GM12864 (cell line): ENCODE measurements around the gene EFCAB9.

Experiments used
- DNase-seq: peaks from one replicate; pipeline ENCODE4 v3.0.0-alpha.2; 2011; ENCODE audit warnings: low read depth
- H3K4me3 ChIP-seq: 2 replicates; pipeline ENCODE4 v1.5.1; 2011; ENCODE audit warnings: mild to moderate bottlenecking, low read depth, low read length, control low read depth
- CTCF ChIP-seq: IDR thresholded peaks from 2 replicates; pipeline ENCODE4 v1.5.1; 2011; ENCODE audit warnings: low read depth, mild to moderate bottlenecking, moderate library complexity, low read length, control low read depth, inconsistent platforms; ENCODE audit errors: missing control alignments

Gene EFCAB9

GRCh38 chr5:172238334-172238733, 44.4 kb downstream of the EFCAB9 start:
- no peak for DNase-seq
- H3K4me3 ChIP-seq = no peak overlapping the region
- TF ChIP-seq CTCF = no peak

DNA sequence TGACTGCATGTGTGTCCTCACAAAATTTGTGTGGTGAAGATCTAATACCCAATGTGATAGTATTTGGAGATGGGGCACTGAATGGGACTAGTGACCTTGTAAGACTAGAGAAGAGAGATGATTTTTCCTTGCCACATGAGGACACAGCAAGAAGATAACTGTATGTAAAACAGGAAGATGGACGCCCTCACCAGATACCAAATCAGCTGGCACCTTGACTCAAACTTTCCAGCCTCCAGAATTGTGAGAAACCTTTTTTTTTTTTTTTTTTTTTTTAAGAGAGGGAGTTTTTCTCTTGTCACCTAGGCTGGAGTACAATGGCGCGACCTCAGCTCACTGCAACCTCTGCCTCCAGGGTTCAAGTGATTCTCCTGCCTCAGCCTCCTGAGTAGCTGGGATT, 49.3 kb downstream of the EFCAB9 start:
- TF ChIP-seq CTCF = no peak

DNA sequence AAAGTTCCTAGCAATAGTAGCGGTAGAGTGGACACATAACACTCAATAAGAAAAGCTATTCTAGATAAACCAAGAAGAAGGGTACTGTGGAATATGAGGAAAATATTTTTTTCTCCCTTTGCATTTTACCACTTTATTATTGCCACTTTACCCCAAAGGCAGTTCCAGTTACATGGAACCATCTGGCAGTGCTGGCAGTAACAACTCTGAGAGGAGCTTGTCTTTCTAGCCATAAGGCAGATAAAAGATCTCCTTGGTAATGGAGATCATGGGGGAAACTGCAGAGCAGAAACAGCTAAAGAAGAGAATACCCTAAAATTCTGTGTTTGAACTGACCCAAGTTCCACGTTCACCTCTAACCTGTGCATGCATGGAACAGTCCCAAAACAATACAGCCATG, 51.1 kb downstream of the EFCAB9 start:
- no peak for TF ChIP-seq CTCF
- H3K4me3 ChIP-seq = no peak overlapping the region
- no peak for DNase-seq

More for the DNA sequence above, 49.3 kb downstream of the EFCAB9 start:
- H3K4me3 ChIP-seq = no peak overlapping the region
- DNase-seq = no peak

- no peak for TF ChIP-seq CTCF
- no peak overlapping the region for H3K4me3 ChIP-seq
- DNase-seq = no peak
These were observed 51.7 kb downstream of the EFCAB9 start for GRCh38 chr5:172245703-172246125.

DNA sequence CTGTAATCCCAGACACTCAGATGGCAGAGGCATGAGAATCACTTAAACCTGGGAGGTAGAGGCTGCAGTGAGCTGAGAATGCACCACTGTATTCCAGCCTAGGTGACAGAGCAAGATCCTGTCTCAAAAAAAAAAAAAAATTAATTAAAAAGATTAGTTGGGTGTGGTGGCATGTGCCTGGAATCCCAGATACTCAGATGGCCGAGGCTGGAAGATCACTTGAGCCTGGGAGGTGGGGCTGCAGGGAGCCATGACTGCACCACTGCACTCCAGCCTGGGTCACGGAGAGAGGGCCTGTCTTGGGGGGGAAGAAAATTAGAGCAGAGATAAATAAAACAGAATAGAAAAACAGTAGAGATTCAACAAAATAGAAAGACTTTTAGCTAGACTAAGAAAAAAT, 54.7 kb downstream of the EFCAB9 start:
- H3K4me3 ChIP-seq = no peak overlapping the region
- DNase-seq = no peak
- no peak for TF ChIP-seq CTCF

- no peak for DNase-seq
- no peak for TF ChIP-seq CTCF
- H3K4me3 ChIP-seq = no peak overlapping the region
These were observed 57.4 kb downstream of the EFCAB9 start for GRCh38 chr5:172251419-172251818.

GRCh38 chr5:172252501-172252900, 58.5 kb downstream of the EFCAB9 start:
- DNase-seq = no peak
- no peak overlapping the region for H3K4me3 ChIP-seq
- no peak for TF ChIP-seq CTCF
